GM12891 (cell line): Measurements from ENCODE around the gene RSL24D1.

Experiments used
- POLR2A ChIP-seq: IDR thresholded peaks from 2 replicates; pipeline ENCODE4 v1.6.1; 2011; ENCODE audit warnings: low read depth, low read length, control low read depth
- POLR2AphosphoS5 ChIP-seq: IDR thresholded peaks from 2 replicates; pipeline ENCODE4 v1.6.1; 2011; ENCODE audit warnings: low read depth, low read length, control low read depth
- SPI1 ChIP-seq: IDR thresholded peaks from 2 replicates; pipeline ENCODE4 v1.6.1; 2011; ENCODE audit warnings: low read depth, low read length, control low read depth
- TAF1 ChIP-seq: IDR thresholded peaks from 2 replicates; pipeline ENCODE4 v1.6.1; 2011; ENCODE audit warnings: low read depth, low read length, control low read depth

GRCh38 chr15:55132672-55133071 lies 64.1 kb downstream of the RSL24D1 start:
- no peak for TF ChIP-seq TAF1
- no peak for TF ChIP-seq POLR2A
- TF ChIP-seq POLR2AphosphoS5, result no peak
- no peak for TF ChIP-seq SPI1
